Measurements from ENCODE around the gene MARVELD3. TPM values are rescaled to one million over a fixed set of nuclear protein-coding genes. Genes with fewer than 3 reads are reported as not detected.
"Not testable (repeated sequence)": the region's sequence is repeated elsewhere in the genome, so short reads cannot be mapped to it uniquely, and the experiment has no call there.

Gene MARVELD3
- total RNA-seq (35.5 and 37.7 TPM in 2 replicates), polyA plus RNA-seq (42.5 and 52.7 TPM in 2 replicates)

DNA sequence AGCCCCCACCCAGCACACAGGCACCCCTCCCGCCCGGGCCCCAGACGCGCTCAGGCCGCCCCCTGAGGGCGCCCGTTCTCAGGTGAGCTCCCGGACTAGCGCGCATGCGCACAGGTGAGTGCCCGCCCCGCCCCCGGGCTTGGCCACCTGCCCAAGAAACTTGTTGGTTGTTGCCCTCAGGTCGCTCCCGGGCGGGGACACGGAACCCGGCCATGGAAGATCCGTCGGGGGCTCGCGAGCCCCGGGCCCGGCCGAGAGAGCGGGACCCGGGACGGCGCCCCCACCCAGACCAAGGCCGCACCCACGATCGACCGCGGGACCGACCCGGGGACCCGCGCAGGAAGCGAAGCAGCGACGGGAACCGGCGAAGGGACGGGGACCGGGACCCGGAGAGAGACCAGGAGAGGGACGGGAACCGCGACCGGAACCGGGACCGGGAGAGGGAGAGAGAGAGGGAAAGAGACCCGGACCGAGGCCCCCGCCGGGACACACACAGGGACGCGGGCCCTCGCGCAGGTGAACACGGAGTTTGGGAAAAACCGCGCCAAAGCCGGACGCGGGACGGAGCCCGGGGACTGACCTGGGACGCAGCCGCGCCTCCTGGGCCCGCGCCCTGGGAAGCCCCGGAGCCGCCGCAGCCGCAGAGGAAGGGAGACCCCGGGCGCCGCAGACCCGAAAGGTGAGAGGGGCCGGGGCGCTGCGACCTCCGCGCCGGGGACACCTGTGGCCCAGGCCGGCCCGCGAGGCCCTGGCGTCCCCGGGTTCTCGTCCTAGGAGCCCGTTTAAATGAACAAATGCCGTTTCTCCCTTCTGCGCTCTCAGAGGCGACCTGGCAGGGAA is at the start of gene MARVELD3:
MARVELD3 (plus strand) TSS at position 167 of the 840 bp plus-strand sequence; CDS start at position 213, 46 bp downstream.
- TF ChIP-seq EZH2 (IDR thresholded peaks at IDR 0.05; ENCODE audit: borderline replicate concordance) (peak; percentile 77), EZH2phosphoT487 (IDR thresholded peaks at IDR 0.05; ENCODE audit: low read depth, severe bottlenecking, unreplicated experiment) (peak; percentile 28), CTCF (IDR thresholded peaks at IDR 0.05; ENCODE audit: poor library complexity) (peak; percentile 27)
- peaks cover 7% of the 10 kb centered on the region for H3K27me3 ChIP-seq
- peak within 1 kb of the TSS; percentile 94 for H3K27ac ChIP-seq
- peak within 1 kb of the TSS; percentile 54 for H3K4me3 ChIP-seq
- no peaks in the 10 kb centered on the region for H3K4me1 ChIP-seq (ENCODE audit: insufficient read depth)
- peak within 1 kb of the TSS; percentile 98 for H2AFZ ChIP-seq
- peaks cover 6% of the 10 kb centered on the region for H4K20me1 ChIP-seq (ENCODE audit: insufficient read depth, poor library complexity, severe bottlenecking)
- peak within 1 kb of the TSS; percentile 92 for H3K4me2 ChIP-seq
- peaks cover 18% of the 10 kb centered on the region for H3K79me2 ChIP-seq
- peak; percentile 92 for DNase-seq (ENCODE audit: low spot score)
- WGBS (ENCODE audit: low lambda C conversion rate, missing lambda C conversion rate) = 2% methylated on average over 76 of the region's 98 CpGs
- H3K36me3 ChIP-seq (replicated peaks; ENCODE audit: insufficient read depth, low read depth) = no peaks in the 10 kb centered on the region
- H3K9me2 ChIP-seq (replicated peaks; ENCODE audit: insufficient read depth) = no peaks in the 10 kb centered on the region
- H3K9me3 ChIP-seq (ENCODE audit: low read depth) = no peaks in the 10 kb centered on the region

DNA sequence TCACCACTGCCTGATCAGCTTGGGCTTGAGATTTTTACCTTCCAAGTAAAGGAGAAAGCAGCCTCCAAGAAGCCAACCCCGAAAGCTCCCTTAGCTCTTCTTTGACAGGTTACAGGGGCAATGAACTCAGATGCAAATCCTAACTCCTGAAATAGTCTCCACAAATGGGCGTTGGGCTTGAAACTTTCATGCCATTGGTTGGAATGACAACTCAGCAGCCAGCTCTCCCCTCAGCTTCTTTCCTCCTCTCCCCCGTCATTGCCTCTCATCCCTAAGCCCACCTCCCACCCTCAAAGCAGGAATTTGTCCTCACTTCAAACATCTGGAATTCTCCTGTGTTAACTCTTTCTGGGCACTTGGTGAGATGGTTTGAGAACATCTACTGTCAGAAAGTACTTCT is 49.0 kb upstream of the MARVELD3 start, which contains the start of gene TAT:
TAT (minus strand) TSS at position 122 of the 400 bp plus-strand sequence. CDS start 677 bp downstream, outside the sequence.
- DNase-seq (ENCODE audit: low spot score) = no peak
- H3K4me1 ChIP-seq (ENCODE audit: insufficient read depth) = peaks cover 4% of the 10 kb centered on the region
- TF ChIP-seq EZH2 (IDR thresholded peaks at IDR 0.05; ENCODE audit: borderline replicate concordance) (no peak), CTCF (IDR thresholded peaks at IDR 0.05; ENCODE audit: poor library complexity) (no peak), EZH2phosphoT487 (IDR thresholded peaks at IDR 0.05; ENCODE audit: low read depth, severe bottlenecking, unreplicated experiment) (no peak)
- no peak within 1 kb of the TSS for H3K27ac ChIP-seq
- H3K27me3 ChIP-seq = no peaks in the 10 kb centered on the region
- H3K36me3 ChIP-seq (replicated peaks; ENCODE audit: insufficient read depth, low read depth) = no peaks in the 10 kb centered on the region
- H3K9me3 ChIP-seq (ENCODE audit: low read depth) = no peaks in the 10 kb centered on the region
- 32% methylated on average over 3 of the region's 3 CpGs for WGBS (ENCODE audit: low lambda C conversion rate, missing lambda C conversion rate)
- H3K4me3 ChIP-seq = no peak within 1 kb of the TSS
- H2AFZ ChIP-seq = no peak within 1 kb of the TSS
- no peak within 1 kb of the TSS for H3K4me2 ChIP-seq
- no peaks in the 10 kb centered on the region for H3K79me2 ChIP-seq
- no peaks in the 10 kb centered on the region for H3K9me2 ChIP-seq (replicated peaks; ENCODE audit: insufficient read depth)
- no peaks in the 10 kb centered on the region for H4K20me1 ChIP-seq (ENCODE audit: insufficient read depth, poor library complexity, severe bottlenecking)

DNA sequence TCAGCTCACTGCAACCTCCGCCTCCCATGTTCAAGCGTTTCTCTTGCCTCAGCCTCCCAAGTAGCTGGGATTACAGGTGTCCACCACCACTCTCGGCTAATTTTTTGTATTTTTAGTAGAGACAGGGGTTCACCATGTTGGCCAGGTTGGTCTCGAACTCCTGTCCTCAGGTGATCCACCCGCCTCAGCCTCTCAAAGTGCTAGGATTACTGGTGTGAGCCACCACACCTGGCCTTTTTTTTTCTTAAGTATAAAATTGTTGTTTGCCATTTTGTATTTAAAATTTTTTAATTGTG is 43.5 kb upstream of the MARVELD3 start:
- not testable (repeated sequence) for H3K27me3 ChIP-seq; H3K36me3 ChIP-seq (replicated peaks; ENCODE audit: insufficient read depth, low read depth); H3K4me2 ChIP-seq; DNase-seq (ENCODE audit: low spot score); H2AFZ ChIP-seq; H3K4me1 ChIP-seq (ENCODE audit: insufficient read depth); H4K20me1 ChIP-seq (ENCODE audit: insufficient read depth, poor library complexity, severe bottlenecking); H3K79me2 ChIP-seq; H3K27ac ChIP-seq; H3K9me3 ChIP-seq (ENCODE audit: low read depth); H3K4me3 ChIP-seq; H3K9me2 ChIP-seq (replicated peaks; ENCODE audit: insufficient read depth)
- 92% methylated on average over 5 of the region's 5 CpGs for WGBS (ENCODE audit: low lambda C conversion rate, missing lambda C conversion rate)

GRCh38 chr16:71584543-71585317 is 41.3 kb upstream of the MARVELD3 start:
- no peak for DNase-seq (ENCODE audit: low spot score)
- Histone ChIP-seq H3K36me3 (replicated peaks; ENCODE audit: insufficient read depth, low read depth) (no peaks in the 10 kb centered on the region), H3K27ac (peak overlapping the region; percentile 79), H2AFZ (no peak overlapping the region), H3K4me1 (ENCODE audit: insufficient read depth) (no peaks in the 10 kb centered on the region), H3K4me2 (peak overlapping the region; percentile 57), H3K9me2 (replicated peaks; ENCODE audit: insufficient read depth) (no peaks in the 10 kb centered on the region), H4K20me1 (ENCODE audit: insufficient read depth, poor library complexity, severe bottlenecking) (no peaks in the 10 kb centered on the region), H3K79me2 (no peaks in the 10 kb centered on the region), H3K4me3 (no peak overlapping the region), H3K9me3 (ENCODE audit: low read depth) (no peaks in the 10 kb centered on the region), H3K27me3 (no peaks in the 10 kb centered on the region)
- TF ChIP-seq CTCF (IDR thresholded peaks at IDR 0.05; ENCODE audit: poor library complexity) (no peak), EZH2 (IDR thresholded peaks at IDR 0.05; ENCODE audit: borderline replicate concordance) (no peak)
- WGBS (ENCODE audit: low lambda C conversion rate, missing lambda C conversion rate) = 93% methylated on average over 3 of the region's 3 CpGs
